Ovary (tissue), 9 donors: Measurements from ENCODE around the gene CYFIP2. TPM values are rescaled to one million over a fixed set of nuclear protein-coding genes. Genes with fewer than 3 reads are reported as not detected.

ENCODE experiments used
- DNase-seq, 5 donors: peaks; one replicate each; pipeline ENCODE4 v3.0.0-alpha.2; 2019 to 2020
- H3K27ac ChIP-seq, 2 donors: fragments of 200-600 bp; one replicate each; pipeline versions ENCODE4 v1.5.1 to v1.8.0; 2019 to 2022
- H3K27me3 ChIP-seq: fragments of 200-600 bp; one replicate; pipeline ENCODE4 v1.8.0; 2022
- H3K36me3 ChIP-seq: fragments of 200-600 bp; sonication (generic); one replicate; pipeline ENCODE4 v1.5.1; 2019
- H3K4me1 ChIP-seq: one replicate; pipeline ENCODE4 v1.8.1; 2013; ENCODE audit warnings: mild to moderate bottlenecking, moderate library complexity; ENCODE audit not compliant: insufficient read depth
- H3K4me3 ChIP-seq: fragments of 200-600 bp; sonication (generic); one replicate; pipeline ENCODE4 v1.5.1; 2017
- H3K9me3 ChIP-seq, 2 donors: fragments of 200-600 bp in 1 of 2; sonication (generic) in 1 of 2; one replicate each; pipeline versions ENCODE4 v1.5.1 to v1.8.1; 2013 to 2019; ENCODE audit warnings: mild to moderate bottlenecking in 1 of 2, moderate library complexity in 1 of 2
- EP300 ChIP-seq: sonication (generic); formaldehyde crosslinking; IDR thresholded peaks from one replicate; pipeline ENCODE4 v1.6.1; 2017; ENCODE audit warnings: antibody characterized with exemption
- POLR2A ChIP-seq: fragments of 450-650 bp; IDR thresholded peaks from one replicate; pipeline ENCODE4 v1.6.1; 2017; ENCODE audit warnings: antibody characterized with exemption, mild to moderate bottlenecking, moderate library complexity
- WGBS, 3 donors: extraction: QIAGEN DNeasy Blood & Tissue Kit in 1 of 3; methylation state at CpG; one replicate each; pipeline versions ENCODE4 v1.1.5 to v1.1.7; 2013 to 2017; 5-methylcytosine and 5-hydroxymethylcytosine counted together
- intact Hi-C, 4 donors: fragments of 100-400 bp; cut with DNase I; formaldehyde crosslinking; loops; one replicate each; pipeline versions ENCODE4 v1.11.0 to v1.15.1; 2022 to 2023
- polyA plus RNA-seq, 2 donors: library from polyadenylated mRNA; stranded (reverse); fragments of 200-250 nt in 1 of 2; fragments of 350-450 nt in 1 of 2; fragmentation: Illumina TruSeq in 1 of 2; extraction: RNeasy Lipid Tissue Mini Kit (QIAGEN cat#74804) in 1 of 2; gene quantifications; one replicate each; pipeline ENCODE4 v1.2.3, GENCODE V29; 2013 to 2014
- total RNA-seq, 7 donors: library from RNA; depleted of rRNA in 2 of 7; stranded (reverse); fragments of >200 nt in 2 of 7; fragmentation: NEBNext Ultra II Directional in 3 of 7; extraction: Animal tissue kit (Norgen Biotek cat#: 25700) in 3 of 7; gene quantifications; one replicate each; pipeline versions ENCODE4 v1.1.0 to v1.2.4, GENCODE V29; 2016 to 2023
- TF ChIP-seq, protein P1 (sequence below), 3 donors: fragments of 450-650 bp in 2 of 3; fragments of 200-600 bp in 1 of 3; IDR thresholded peaks; one replicate each; pipeline versions ENCODE4 v1.5.1 to v1.8.0; 2016 to 2022; ENCODE audit warnings: antibody characterized with exemption in 3 of 3, mild to moderate bottlenecking in 1 of 3
- donor health status: DM: no; HTN: no; CAD: no; lungs with moderate emphysema.
- donor health status: DM: no; HTN: no; CAD: no.
- donor health status: Bipolar disorder and iron deficiency.
- donor health status: DM: yes; HTN: yes; CAD: no.
- donor health status: DM: no; HTN: no; CAD: no.
- donor health status: DM: yes; HTN: yes; CAD: no.

The CYFIP2 gene
- total and polyA plus RNA-seq, 9 donors, result 4.9 to 39.8 (median 17.1) TPM

DNA sequence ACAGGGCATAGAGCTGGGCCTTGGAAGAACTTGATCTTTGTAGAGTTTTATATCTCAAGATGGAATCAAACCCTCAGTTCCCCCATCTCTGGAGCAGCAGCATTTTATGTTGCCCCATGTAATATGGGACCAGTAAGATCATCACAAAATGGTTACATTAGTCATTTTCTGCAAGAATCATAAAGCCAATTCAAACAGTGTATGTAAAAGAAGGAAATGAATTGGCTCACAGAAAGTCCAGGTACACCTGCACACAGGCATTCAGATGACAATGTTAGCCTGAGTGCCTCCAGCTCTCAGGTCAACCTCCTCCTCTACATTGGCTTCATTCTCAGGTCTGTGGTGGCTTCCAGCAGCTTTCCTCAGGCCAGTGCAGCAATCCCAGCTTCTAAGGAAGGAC lies 35.1 kb downstream of the CYFIP2 start:
- H3K27me3 ChIP-seq, result no peaks in the 10 kb centered on the region
- H3K4me3 ChIP-seq, result no peak overlapping the region
- no peaks in the 10 kb centered on the region for H3K9me3 ChIP-seq
- H3K4me1 ChIP-seq, result no peaks in the 10 kb centered on the region
- intact Hi-C loops, result no loop called here
- no peaks in the 10 kb centered on the region for H3K36me3 ChIP-seq
- TF ChIP-seq, protein P1, sequence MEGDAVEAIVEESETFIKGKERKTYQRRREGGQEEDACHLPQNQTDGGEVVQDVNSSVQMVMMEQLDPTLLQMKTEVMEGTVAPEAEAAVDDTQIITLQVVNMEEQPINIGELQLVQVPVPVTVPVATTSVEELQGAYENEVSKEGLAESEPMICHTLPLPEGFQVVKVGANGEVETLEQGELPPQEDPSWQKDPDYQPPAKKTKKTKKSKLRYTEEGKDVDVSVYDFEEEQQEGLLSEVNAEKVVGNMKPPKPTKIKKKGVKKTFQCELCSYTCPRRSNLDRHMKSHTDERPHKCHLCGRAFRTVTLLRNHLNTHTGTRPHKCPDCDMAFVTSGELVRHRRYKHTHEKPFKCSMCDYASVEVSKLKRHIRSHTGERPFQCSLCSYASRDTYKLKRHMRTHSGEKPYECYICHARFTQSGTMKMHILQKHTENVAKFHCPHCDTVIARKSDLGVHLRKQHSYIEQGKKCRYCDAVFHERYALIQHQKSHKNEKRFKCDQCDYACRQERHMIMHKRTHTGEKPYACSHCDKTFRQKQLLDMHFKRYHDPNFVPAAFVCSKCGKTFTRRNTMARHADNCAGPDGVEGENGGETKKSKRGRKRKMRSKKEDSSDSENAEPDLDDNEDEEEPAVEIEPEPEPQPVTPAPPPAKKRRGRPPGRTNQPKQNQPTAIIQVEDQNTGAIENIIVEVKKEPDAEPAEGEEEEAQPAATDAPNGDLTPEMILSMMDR (IDR thresholded peaks at IDR 0.05), result no peak
- TF ChIP-seq POLR2A (no peak), EP300 (no peak)
- no peak overlapping the region for H3K27ac ChIP-seq
- no peak for DNase-seq

DNA sequence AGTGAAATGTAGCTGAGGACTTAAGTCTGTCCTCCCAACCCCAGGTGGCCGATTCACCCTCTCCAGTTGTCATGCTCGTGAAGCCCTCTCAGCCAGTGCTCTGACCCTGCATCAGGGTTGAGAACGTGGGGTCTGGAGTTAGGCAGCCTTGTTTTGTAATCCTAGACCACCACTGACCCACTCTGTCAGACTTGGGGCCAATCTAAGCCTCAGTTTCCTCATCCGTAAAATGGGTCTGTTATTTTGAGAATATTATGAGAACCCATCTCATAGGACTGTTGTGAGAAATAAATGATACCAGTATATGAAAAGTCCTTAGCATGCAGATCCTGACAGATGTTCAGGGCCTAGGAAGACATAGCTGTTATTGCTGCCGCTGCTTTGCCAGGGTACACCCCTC lies 37.1 kb downstream of the CYFIP2 start:
- H3K9me3 ChIP-seq, result no peaks in the 10 kb centered on the region
- no peaks in the 10 kb centered on the region for H3K36me3 ChIP-seq
- WGBS, 3 donors, result 90 to 97% (median 92%) methylated on average over 5 of the region's 5 CpGs
- DNase-seq, result no peak
- no peaks in the 10 kb centered on the region for H3K27me3 ChIP-seq
- H3K27ac ChIP-seq, result no peak overlapping the region
- H3K4me1 ChIP-seq, result no peaks in the 10 kb centered on the region
- intact Hi-C loops, result no loop called here
- H3K4me3 ChIP-seq, result no peak overlapping the region
- TF ChIP-seq EP300 (no peak), POLR2A (no peak)
- TF ChIP-seq, protein P1 (IDR thresholded peaks at IDR 0.05), result no peak

DNA sequence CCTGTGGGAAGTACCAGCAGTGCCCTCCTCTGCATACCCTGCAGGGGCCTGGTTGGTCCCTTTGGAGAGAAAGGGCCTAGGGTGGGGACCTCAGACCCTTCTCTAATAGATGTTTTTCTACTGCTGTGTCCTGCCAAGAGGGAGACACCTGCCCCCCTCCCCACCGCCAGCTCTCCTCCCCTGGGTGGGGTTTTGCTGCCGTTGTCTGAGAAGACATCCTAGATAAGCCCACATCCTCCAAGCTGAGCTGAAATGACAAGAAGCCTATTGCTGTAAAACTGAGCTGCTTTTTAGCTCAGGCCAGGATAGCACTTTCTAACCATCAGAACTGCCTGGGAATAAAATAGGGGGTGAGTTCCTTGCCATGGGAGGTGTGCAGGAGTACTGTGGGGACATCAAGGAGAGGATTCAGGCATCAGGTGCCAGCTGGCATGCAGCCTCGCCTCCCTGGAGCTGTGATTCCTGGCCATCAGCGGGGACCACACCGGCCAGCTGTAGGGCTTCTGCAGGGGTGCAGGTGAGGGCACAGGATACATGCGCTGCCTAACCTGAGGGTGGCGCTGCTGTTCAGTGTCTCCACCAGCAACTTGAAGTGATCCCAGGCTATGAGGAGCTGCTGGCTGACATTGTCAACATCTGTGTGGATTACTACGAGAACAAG lies 37.9 kb downstream of the CYFIP2 start:
- Histone ChIP-seq H3K9me3 (no peaks in the 10 kb centered on the region), H3K27me3 (no peaks in the 10 kb centered on the region), H3K27ac (no peak overlapping the region), H3K4me3 (no peak overlapping the region), H3K36me3 (no peaks in the 10 kb centered on the region), H3K4me1 (no peaks in the 10 kb centered on the region)
- 46 to 55% (median 51%) methylated on average over 8 of the region's 8 CpGs for WGBS, 3 donors
- intact Hi-C loops, result no loop called here
- DNase-seq, result no peak
- TF ChIP-seq, protein P1 (IDR thresholded peaks at IDR 0.05), result no peak
- TF ChIP-seq POLR2A, result no peak
- no peak for TF ChIP-seq EP300

DNA sequence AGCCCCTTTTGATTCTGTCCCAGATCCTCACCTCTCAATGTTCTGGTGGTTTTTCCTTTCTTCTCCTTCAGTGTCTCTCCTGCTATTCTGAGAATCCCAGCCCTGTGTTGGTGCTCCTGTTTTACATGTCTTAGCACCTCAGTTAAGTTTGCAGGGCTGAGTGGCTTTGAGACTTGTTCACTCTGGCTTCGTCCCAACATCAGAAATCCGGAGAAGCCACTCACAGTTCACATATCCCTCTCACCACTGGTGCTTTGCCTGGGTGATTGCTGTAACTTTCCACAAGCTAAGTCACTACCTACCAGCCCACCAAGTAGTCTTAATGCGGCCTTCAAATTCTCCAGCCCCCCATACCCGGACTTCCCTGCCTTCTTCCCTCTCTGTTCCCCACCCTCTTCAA lies 40.2 kb downstream of the CYFIP2 start:
- H3K27me3 ChIP-seq, result no peaks in the 10 kb centered on the region
- TF ChIP-seq, protein P1 (IDR thresholded peaks at IDR 0.05), result no peak
- no peak for TF ChIP-seq EP300
- no peak for TF ChIP-seq POLR2A
- no peak overlapping the region for H3K27ac ChIP-seq
- WGBS, 3 donors, result 87 to 92% (median 90%) methylated on average over 4 of the region's 4 CpGs
- H3K4me1 ChIP-seq, result no peaks in the 10 kb centered on the region
- no peaks in the 10 kb centered on the region for H3K9me3 ChIP-seq
- no peak for DNase-seq
- H3K4me3 ChIP-seq, result no peak overlapping the region
- intact Hi-C loops, result no loop called here
- H3K36me3 ChIP-seq, result no peaks in the 10 kb centered on the region
